ENCODE measurements around the gene VDR.

DNA sequence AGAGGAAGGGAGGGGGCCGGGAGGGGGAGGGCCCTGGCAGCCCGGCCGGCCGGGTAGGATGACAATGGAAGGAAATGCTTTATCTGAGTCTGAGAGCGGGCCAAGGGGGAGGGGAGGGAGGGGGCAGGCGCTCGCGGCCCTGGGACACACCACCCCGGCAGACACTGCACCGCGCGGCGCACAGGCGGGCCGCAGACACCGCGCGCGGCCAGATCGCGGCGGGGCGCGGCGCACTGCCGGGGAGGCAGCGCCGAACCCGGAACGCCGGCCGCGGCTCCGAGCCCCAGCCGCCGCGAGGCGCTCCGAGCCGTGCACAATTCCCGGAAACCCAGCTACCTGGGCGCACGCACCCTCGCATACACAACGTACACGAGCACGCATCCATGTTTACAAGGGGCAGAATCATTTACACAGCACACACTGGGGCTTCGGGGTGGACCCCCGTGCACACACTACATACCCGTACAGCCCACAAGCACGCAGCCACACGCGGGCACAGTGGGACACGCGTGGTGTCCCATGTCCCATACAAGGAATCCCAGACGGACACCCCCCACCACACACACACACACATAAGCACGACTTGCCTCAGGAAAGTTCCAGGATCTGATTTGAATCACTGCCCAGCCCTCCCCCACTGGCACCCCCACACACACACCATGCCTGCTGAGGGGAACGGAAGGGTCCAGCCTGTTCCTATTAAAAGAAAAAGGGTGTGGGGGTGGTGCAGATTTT lies 84.7 kb downstream of the VDR start, which contains the start of gene HDAC7:
- TF ChIP-seq, protein P1, sequence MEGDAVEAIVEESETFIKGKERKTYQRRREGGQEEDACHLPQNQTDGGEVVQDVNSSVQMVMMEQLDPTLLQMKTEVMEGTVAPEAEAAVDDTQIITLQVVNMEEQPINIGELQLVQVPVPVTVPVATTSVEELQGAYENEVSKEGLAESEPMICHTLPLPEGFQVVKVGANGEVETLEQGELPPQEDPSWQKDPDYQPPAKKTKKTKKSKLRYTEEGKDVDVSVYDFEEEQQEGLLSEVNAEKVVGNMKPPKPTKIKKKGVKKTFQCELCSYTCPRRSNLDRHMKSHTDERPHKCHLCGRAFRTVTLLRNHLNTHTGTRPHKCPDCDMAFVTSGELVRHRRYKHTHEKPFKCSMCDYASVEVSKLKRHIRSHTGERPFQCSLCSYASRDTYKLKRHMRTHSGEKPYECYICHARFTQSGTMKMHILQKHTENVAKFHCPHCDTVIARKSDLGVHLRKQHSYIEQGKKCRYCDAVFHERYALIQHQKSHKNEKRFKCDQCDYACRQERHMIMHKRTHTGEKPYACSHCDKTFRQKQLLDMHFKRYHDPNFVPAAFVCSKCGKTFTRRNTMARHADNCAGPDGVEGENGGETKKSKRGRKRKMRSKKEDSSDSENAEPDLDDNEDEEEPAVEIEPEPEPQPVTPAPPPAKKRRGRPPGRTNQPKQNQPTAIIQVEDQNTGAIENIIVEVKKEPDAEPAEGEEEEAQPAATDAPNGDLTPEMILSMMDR (IDR thresholded peaks at IDR 0.05; ENCODE audit: low read depth, low read length, poor library complexity, severe bottlenecking) = no peak
- TF ChIP-seq EZH2phosphoT487 (IDR thresholded peaks at IDR 0.05; ENCODE audit: borderline replicate concordance, low read length) = no peak
